ENCODE data around the gene LMTK2.

Gene LMTK2

GRCh38 chr7:98203261-98203963 lies 96.8 kb downstream of the LMTK2 start:
- no peak for DNase-seq (ENCODE audit: low spot score)

DNA sequence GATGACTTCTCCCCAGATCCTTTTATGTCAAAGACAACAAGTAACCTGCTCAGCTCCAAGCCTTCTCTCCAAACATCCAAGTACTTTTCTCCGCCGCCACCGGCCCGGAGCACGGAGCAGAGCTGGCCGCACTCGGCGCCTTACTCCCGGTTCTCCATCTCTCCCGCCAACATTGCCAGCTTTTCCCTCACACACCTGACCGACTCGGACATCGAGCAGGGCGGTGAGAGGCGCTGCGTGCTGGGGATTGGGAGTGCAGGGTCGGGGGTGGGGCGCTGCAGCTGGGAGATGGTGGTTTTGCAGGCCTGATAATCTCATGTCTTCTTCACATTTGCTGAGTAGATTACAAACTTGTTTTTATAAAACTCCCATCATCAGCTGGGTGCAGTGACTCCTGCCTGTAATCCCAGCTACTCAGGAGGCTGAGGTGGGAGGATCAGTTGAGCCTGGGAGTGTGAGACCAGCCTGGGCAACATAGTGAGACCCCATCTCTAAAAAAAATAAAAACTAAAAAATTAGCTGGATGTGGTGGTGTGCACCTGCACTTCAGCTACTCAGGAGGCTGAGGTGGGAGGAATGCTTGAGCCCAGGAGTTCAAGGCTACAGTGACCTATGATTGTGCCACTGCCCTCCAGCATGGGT lies 97.4 kb downstream of the LMTK2 start:
- no peak for DNase-seq (ENCODE audit: low spot score)

- no peak for DNase-seq (ENCODE audit: low spot score)
Observed at GRCh38 chr7:98204670-98205069, 98.0 kb downstream of the LMTK2 start.

- DNase-seq (ENCODE audit: low spot score): no peak
Observed at GRCh38 chr7:98205162-98205845, 98.6 kb downstream of the LMTK2 start.

DNA sequence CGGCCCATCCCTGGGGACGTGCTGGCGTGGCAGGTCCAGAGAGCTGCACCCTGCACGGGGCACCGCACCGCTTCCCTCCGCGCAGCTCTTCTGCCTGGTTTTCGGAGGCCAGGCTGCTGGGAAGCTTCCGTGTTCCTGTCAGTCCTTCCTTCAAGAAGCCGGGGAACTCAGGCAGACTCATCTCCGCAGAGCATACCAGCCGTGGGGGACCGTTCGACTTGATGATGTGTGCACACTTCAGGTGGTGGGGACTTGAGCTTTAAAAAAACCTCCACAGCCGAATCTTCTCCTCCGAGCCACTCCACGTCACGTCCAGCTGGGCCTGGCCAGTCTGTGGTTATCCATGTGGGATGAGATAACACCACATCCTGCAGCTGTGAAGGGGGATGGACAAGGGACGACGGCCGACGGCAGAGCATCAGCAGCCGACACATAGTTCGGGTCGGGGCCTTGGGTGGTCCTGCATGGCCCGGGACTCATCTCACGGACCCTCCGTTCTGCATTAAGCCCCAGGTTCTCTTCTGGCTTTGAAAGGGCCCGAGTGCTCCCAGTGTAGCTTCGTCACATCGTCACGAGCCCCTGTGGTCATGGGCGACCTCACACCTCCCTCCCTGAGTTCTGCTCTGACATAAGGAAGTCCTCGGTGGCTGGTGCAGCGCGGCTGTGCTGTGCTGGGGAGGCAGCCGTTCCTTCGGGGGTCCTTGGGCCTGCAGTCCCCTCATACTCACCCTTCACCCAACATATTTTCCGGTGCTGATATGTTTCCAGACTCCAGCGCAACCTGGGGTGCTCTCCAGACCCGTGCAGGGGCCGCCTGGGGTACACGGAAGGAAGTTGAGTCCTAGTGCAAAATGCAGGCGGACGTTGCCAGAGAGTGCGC lies 100.0 kb downstream of the LMTK2 start:
- no peak for DNase-seq (ENCODE audit: low spot score)

DNA sequence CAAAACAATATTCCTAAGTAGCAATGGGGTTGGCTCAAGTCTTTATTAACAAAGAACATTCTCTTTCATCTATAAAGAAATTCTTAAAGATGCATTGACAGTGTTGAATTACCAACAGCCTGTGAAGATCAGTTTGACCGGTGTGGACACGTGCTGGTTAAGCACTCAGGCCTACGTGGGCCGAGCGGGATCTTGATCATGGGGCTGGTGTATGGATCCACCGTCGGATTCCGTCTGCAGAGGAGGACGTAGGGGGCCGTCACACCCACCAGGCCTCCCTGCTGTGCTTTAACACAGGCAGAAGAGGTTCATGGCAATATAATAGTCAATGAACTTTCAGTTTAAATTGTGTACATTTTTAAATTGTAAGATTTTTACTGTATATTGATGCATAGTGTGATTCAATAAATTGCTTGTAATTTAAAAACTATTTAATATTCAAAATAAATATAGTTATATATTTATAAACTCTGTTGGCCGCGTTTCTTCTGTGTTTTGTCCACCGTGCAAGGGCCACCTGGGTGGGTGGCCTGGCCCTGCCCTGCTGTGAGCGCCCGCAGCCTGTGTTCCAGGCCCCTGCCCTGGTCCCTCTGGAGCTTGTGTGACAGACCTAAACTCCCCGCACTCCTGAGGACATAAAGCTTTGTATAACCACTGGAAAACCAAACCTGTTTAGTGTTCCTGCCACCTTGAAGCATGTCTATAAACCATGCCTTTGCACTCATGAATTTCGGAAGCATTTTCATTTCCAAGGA lies 102.7 kb downstream of the LMTK2 start:
- no peak for DNase-seq (ENCODE audit: low spot score)

DNA sequence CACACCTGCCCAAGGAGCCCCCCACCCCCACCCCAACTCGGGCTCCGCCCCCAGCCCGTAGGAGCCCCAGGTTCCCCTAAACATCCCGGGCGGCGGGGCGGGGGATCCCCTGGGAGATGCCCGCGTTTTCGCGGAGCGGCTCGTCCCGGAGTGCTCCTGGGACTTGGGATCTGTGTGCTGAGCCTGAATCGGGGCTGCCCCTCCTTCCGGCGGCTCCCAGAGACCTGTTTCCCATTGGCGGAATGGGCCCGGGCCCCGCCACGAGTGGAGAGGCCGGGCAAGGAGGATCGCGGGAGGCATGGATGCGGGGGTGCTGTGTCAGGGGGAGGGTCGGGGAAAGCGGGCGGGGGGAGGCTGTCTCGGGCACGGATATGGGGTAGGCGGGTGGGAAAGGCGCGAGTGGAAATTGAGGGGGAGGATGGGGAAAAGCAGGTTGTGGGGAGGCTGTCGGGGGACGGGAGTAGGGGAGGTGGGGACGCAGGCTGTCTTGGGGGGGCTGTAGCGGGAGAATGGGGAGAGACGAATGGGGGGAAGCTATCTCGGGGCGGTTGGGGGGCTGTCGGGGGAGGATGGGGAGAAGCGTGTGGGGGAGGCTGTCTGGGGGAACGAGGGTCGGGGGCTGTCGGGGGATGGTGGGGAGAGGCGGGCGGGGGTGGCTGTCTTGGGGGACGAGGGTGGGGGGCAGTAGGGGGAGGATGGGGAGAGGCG lies 104.0 kb downstream of the LMTK2 start:
- DNase-seq (ENCODE audit: low spot score): no peak

GRCh38 chr7:98211221-98211675 lies 104.6 kb downstream of the LMTK2 start, which contains the start of gene BHLHA15:
Gene BHLHA15 (plus strand): TSS chr7:98211439. CDS start chr7:98212310, 871 bp downstream.
- peak; percentile 93 for DNase-seq (ENCODE audit: low spot score)

- DNase-seq (ENCODE audit: low spot score): peak; percentile 95
Observed at GRCh38 chr7:98211676-98212531, 105.2 kb downstream of the LMTK2 start.

DNA sequence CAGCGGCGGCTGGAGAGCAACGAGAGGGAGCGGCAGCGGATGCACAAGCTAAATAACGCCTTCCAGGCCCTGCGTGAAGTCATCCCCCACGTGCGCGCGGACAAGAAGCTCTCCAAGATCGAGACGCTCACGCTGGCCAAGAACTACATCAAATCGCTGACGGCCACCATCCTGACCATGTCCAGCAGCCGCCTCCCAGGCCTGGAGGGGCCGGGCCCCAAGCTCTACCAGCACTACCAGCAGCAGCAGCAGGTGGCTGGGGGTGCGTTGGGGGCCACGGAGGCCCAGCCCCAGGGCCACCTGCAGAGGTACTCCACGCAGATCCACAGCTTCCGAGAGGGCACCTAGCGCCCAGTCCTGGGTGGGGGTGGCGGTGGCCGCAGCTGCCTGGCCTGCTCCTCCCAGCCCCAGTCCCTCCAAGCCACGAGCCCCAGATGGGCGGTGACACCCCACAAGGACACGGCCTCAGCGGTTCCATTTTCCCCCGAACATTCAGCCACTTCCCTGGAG lies 105.9 kb downstream of the LMTK2 start:
- DNase-seq (ENCODE audit: low spot score): no peak

DNA sequence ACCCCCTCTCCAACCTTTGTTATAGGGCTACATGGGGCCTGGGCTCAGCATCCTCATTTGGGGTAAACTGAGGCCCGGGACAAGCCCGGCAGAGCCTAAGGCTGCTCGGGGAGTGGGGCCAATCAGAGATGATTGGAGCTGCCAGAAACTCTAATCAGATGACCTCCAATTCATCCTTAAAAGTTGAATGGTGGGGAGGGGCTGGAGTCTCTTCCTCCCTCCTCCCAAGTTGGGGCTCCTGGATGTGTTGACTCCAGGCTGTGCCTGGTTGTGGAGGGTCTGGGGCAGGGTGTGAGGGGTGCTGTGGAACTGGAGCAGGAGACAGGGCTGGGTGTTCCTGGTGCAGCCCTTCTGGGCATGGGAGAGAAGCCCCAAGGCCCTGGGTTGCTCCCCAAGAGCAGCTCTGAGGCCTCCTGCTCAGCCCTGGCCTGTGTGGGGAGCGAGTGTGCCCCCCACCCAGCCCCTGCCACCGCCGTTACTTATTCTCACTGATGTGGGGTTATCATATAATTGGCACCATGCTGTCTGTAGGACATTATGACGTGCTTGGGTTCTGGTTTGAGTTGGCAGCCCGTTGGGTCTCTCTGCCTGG lies 106.7 kb downstream of the LMTK2 start:
- no peak for DNase-seq (ENCODE audit: low spot score)

- no peak for DNase-seq (ENCODE audit: low spot score)
Observed at GRCh38 chr7:98213888-98214810, 107.5 kb downstream of the LMTK2 start.

DNA sequence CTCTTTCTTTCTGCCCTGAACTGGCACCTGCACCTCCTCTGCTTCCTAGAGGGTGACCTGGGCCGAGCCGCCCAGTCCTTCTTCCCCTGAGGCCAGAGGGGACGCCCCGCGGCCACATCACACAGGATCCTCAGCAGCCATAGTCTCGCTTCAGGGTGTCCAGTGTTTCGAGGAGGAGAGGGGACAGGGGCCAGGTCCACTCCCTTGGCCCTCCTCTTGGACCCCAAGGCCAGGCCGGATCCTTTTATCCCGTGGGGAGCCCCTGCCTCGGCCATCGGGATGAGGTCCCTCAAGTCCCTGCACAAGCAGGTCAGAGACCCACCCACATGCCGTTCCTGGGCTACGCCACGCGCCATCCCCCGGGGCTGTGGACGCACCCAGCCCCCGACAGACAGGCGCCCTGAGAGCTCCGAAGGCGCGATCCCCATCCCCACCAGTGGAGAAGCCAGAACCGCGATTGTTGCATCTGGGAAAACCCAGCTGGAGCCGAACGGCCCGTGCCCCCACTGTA lies 108.2 kb downstream of the LMTK2 start:
- no peak for DNase-seq (ENCODE audit: low spot score)

DNA sequence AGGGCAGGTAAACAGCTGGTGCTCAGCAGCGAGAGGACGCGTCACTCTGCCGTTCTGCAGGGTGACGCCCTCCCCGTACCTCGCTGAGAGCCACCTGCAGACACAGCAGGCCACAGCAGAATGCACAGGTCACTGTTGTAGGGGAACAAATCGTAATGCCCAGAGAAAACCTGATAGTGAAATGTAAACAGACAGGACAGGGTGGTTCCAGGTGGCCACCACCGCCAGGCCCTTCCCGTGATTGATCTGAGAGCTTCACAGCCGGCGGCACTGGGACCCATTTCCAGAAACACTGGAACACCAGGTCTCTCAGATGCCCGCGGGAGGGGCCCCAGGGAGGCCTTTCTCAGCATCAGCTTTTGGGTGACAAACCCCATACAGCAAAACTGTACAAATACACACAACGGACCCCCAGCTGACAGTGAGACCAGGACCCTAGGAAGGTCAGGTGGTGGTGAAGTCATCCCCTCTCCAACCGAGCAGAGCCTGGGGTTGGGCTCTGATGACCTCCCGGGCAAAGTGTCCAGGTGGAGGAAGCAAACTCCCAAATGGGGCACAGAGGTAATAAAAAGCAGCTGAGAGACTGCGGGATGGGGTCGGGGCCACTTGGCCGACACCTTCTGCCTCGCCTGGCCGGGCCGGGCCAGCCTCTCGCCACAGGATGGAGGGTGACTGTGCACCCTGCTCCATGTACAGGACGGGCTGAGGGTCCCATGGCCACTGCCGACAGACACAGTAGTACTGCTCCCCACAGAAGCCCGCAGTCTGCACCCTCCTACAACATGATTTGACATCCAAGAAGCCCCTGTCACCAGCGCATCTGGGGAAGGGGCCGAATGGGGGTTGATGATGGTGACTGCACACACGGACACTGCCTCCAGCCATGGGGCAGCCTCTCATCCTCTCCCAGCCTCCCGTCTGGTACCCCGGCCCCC lies 109.2 kb downstream of the LMTK2 start:
- no peak for DNase-seq (ENCODE audit: low spot score)

- DNase-seq (ENCODE audit: low spot score): no peak
Observed at GRCh38 chr7:98216941-98217622, 110.4 kb downstream of the LMTK2 start.
